HUES64 (cell line): ENCODE results near the gene FCER1A.
"Not testable (repeated sequence)": the region's sequence is repeated elsewhere in the genome, so short reads cannot be mapped to it uniquely, and the experiment has no call there.

ENCODE experiments used
- H3K27ac ChIP-seq: 2 replicates; pipeline ENCODE4 v1.7.0; 2013; ENCODE audit warnings: low read depth, low read length, inconsistent platforms
- H3K27me3 ChIP-seq: 2 replicates; pipeline ENCODE4 v1.6.1; 2013; ENCODE audit warnings: mild to moderate bottlenecking, low read length; ENCODE audit not compliant: insufficient read depth
- H3K36me3 ChIP-seq: 2 replicates; pipeline ENCODE4 v1.6.1; 2013; ENCODE audit warnings: mild to moderate bottlenecking, low read length; ENCODE audit not compliant: insufficient read depth
- H3K4me1 ChIP-seq: 2 replicates; pipeline ENCODE4 v1.6.1; 2013; ENCODE audit warnings: mild to moderate bottlenecking, low read length, moderate library complexity; ENCODE audit not compliant: insufficient read depth
- H3K4me3 ChIP-seq: 2 replicates; pipeline ENCODE4 v1.5.1; 2013; ENCODE audit warnings: mild to moderate bottlenecking, low read length, moderate library complexity
- H3K9ac ChIP-seq: 2 replicates; pipeline ENCODE4 v1.6.1; 2013; ENCODE audit warnings: mild to moderate bottlenecking, low read depth, low read length
- H3K9me3 ChIP-seq: 2 replicates; pipeline ENCODE4 v1.6.1; 2013; ENCODE audit warnings: low read depth, low read length; ENCODE audit not compliant: insufficient read depth
- WGBS: fragments of 150-250, 120-280 bp; methylation state at CpG from one replicate; pipeline ENCODE4 v1.1.7; 2013; ENCODE audit warnings: missing lambda C conversion rate; 5-methylcytosine and 5-hydroxymethylcytosine counted together

FCER1A gene

DNA sequence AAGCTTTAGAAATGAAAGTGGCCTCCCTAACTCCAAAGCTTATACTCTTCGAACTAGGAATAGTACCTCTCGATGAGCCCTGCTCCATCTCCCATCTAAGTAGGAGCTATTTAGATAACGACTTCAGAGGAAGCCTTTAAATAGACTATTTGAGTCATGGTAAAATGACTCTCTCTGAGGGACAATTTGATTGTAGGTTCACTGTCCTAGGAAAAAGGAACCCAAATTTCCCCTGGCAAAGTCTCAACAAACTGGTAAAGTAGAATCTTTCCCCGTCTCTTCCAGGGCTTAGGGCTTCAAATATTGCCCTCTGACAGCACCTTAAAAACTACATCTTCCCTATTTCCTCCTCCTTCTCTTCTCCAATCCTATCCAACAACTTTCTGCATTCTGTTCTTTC lies 2.0 kb upstream of the FCER1A start:
- Histone ChIP-seq H3K4me1 (no peaks in the 10 kb centered on the region), H3K27me3 (no peaks in the 10 kb centered on the region), H3K4me3 (no peak overlapping the region)

GRCh38 chr1:159307346-159308020 lies 5.3 kb downstream of the FCER1A start:
- H3K4me1 ChIP-seq, result peaks cover 12% of the 10 kb centered on the region
- 28% methylated on average over 3 of the region's 5 CpGs for WGBS

More for the DNA sequence above, 2.0 kb upstream of the FCER1A start:
- H3K9ac ChIP-seq, result no peak overlapping the region
- WGBS, result 90% methylated on average over 4 of the region's 4 CpGs
- H3K36me3 ChIP-seq, result no peaks in the 10 kb centered on the region
- H3K27ac ChIP-seq, result no peak overlapping the region
- H3K9me3 ChIP-seq, result no peaks in the 10 kb centered on the region

DNA sequence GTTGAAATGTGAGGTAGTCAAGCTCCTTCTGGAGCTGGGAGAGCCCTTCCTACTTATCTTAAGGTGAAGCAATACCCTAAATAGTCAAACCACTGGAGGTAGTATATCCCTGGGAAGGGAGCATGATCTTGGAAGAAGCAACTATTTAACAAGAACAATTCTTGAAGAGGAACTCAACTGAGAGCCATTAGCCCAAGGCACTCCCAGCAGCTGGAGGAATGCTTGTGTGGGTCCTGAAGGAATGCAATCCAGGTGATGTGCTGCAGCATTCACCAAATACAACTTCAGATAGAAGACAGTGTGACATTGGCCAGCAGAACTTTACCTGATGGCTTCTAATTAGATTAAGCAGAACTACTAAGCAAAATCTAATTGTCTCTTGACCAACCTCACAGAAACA lies 9.5 kb downstream of the FCER1A start:
- Histone ChIP-seq H3K4me3 (no peak overlapping the region), H3K4me1 (peaks cover 12% of the 10 kb centered on the region), H3K36me3 (no peaks in the 10 kb centered on the region), H3K27ac (no peak overlapping the region), H3K9me3 (no peaks in the 10 kb centered on the region), H3K27me3 (no peaks in the 10 kb centered on the region), H3K9ac (no peak overlapping the region)

More at GRCh38 chr1:159307346-159308020, 5.3 kb downstream of the FCER1A start:
- no peak overlapping the region for H3K27ac ChIP-seq
- H3K9ac ChIP-seq, result no peak overlapping the region
- H3K27me3 ChIP-seq, result no peaks in the 10 kb centered on the region
- H3K9me3 ChIP-seq, result no peaks in the 10 kb centered on the region
- no peaks in the 10 kb centered on the region for H3K36me3 ChIP-seq
- no peak overlapping the region for H3K4me3 ChIP-seq

- no peak overlapping the region for H3K4me3 ChIP-seq
- H3K27ac ChIP-seq, result no peak overlapping the region
- no peak overlapping the region for H3K9ac ChIP-seq
- H3K27me3 ChIP-seq, result no peaks in the 10 kb centered on the region
- no peaks in the 10 kb centered on the region for H3K36me3 ChIP-seq
- no peaks in the 10 kb centered on the region for H3K9me3 ChIP-seq
- no peaks in the 10 kb centered on the region for H3K4me1 ChIP-seq
Measured at GRCh38 chr1:159315381-159315780, 13.2 kb downstream of the FCER1A start.

- no peak overlapping the region for H3K27ac ChIP-seq
- H3K36me3 ChIP-seq, result no peaks in the 10 kb centered on the region
- no peak overlapping the region for H3K9ac ChIP-seq
- no peaks in the 10 kb centered on the region for H3K4me1 ChIP-seq
- H3K4me3 ChIP-seq, result no peak overlapping the region
- no peaks in the 10 kb centered on the region for H3K27me3 ChIP-seq
- 0 out of 2 replicates have a peak, but pooled peaks cover 3% of the 10 kb centered on the region for H3K9me3 ChIP-seq
- WGBS, result 90% methylated on average over 6 of the region's 8 CpGs
Measured at GRCh38 chr1:159318784-159319551, 16.8 kb downstream of the FCER1A start.

- no peaks in the 10 kb centered on the region for H3K27me3 ChIP-seq
- no peaks in the 10 kb centered on the region for H3K36me3 ChIP-seq
- H3K4me3 ChIP-seq, result no peak overlapping the region
- H3K27ac ChIP-seq, result no peak overlapping the region
- no peaks in the 10 kb centered on the region for H3K9me3 ChIP-seq
- H3K9ac ChIP-seq, result no peak overlapping the region
- WGBS, result 98% methylated on average over 2 of the region's 2 CpGs
- no peaks in the 10 kb centered on the region for H3K4me1 ChIP-seq
Measured at GRCh38 chr1:159334797-159335196, 32.7 kb downstream of the FCER1A start.

- no peaks in the 10 kb centered on the region for H3K27me3 ChIP-seq
- no peaks in the 10 kb centered on the region for H3K36me3 ChIP-seq
- H3K27ac ChIP-seq, result no peak overlapping the region
- no peak overlapping the region for H3K4me3 ChIP-seq
- H3K9ac ChIP-seq, result no peak overlapping the region
- H3K4me1 ChIP-seq, result no peaks in the 10 kb centered on the region
- H3K9me3 ChIP-seq, result no peaks in the 10 kb centered on the region
Measured at GRCh38 chr1:159338018-159338417, 35.9 kb downstream of the FCER1A start.

GRCh38 chr1:159339536-159339935 lies 37.4 kb downstream of the FCER1A start:
- no peaks in the 10 kb centered on the region for H3K27me3 ChIP-seq
- H3K36me3 ChIP-seq, result no peaks in the 10 kb centered on the region
- no peak overlapping the region for H3K4me3 ChIP-seq
- 85% methylated on average over 1 of the region's 1 CpG for WGBS
- H3K4me1 ChIP-seq, result no peaks in the 10 kb centered on the region
- no peak overlapping the region for H3K9ac ChIP-seq
- H3K27ac ChIP-seq, result no peak overlapping the region
- H3K9me3 ChIP-seq, result no peaks in the 10 kb centered on the region

GRCh38 chr1:159341736-159342135 lies 39.6 kb downstream of the FCER1A start:
- 71% methylated on average over 2 of the region's 2 CpGs for WGBS
- no peaks in the 10 kb centered on the region for H3K4me1 ChIP-seq
- no peaks in the 10 kb centered on the region for H3K36me3 ChIP-seq
- H3K27me3 ChIP-seq, result no peaks in the 10 kb centered on the region
- no peaks in the 10 kb centered on the region for H3K9me3 ChIP-seq
- H3K4me3 ChIP-seq, result no peak overlapping the region
- H3K9ac ChIP-seq, result no peak overlapping the region
- no peak overlapping the region for H3K27ac ChIP-seq

GRCh38 chr1:159342761-159343425 lies 40.8 kb downstream of the FCER1A start:
- Histone ChIP-seq H3K9ac (no peak overlapping the region), H3K4me3 (no peak overlapping the region), H3K9me3 (no peaks in the 10 kb centered on the region), H3K27me3 (no peaks in the 10 kb centered on the region), H3K36me3 (no peaks in the 10 kb centered on the region), H3K4me1 (no peaks in the 10 kb centered on the region), H3K27ac (no peak overlapping the region)
- 89% methylated on average over 4 of the region's 4 CpGs for WGBS

DNA sequence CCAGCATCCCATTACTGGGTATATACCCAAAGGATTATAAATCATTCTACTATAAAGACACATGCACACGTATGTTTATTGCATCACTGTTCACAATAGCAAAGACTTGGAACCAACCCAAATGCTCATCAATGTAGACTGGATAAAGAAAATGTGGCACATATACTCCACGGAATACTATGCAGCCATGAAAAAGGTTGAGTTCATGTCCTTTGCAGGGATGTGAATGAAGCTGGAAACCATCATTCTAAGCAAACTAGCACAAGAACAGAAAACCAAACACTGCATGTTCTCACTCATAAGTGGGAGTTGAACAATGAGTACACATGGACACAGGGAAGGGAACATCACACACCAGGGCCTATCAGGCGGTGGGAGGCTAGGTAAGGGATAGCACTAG lies 47.2 kb downstream of the FCER1A start:
- not testable (repeated sequence) for H3K36me3 ChIP-seq, H3K27ac ChIP-seq, H3K4me3 ChIP-seq, H3K9ac ChIP-seq, H3K9me3 ChIP-seq, H3K4me1 ChIP-seq, H3K27me3 ChIP-seq
- 97% methylated on average over 3 of the region's 3 CpGs for WGBS
